ENCODE results near the gene PRKAR1B. TPM values are rescaled to one million over a fixed set of nuclear protein-coding genes. Genes with fewer than 3 reads are reported as not detected.

PRKAR1B gene
- total and polyA plus RNA-seq, 10 donors = 9.9 to 39.5 (median 23.5) TPM

- TF ChIP-seq POLR2AphosphoS5 (IDR thresholded peaks at IDR 0.05) (no peak), POLR2A (IDR thresholded peaks at IDR 0.05) (no peak), CTCF (IDR thresholded peaks at IDR 0.05 in 8 of 11, conservative IDR thresholded peaks at IDR 0.05 in 3 of 11) (no peak)
- H3K9me3 ChIP-seq = no peaks in the 10 kb centered on the region
- H3K4me3 ChIP-seq = no peak overlapping the region
- 93 to 95% (median 94%) methylated on average over 30 to 36 of the region's 36 CpGs for WGBS, 5 donors
- no peak overlapping the region for H3K27ac ChIP-seq
- DNase-seq = no peak
- H3K27me3 ChIP-seq (replicated peaks in 1 of 7) = no peaks in the 10 kb centered on the region
- H3K4me1 ChIP-seq = peaks cover 0 to under 1% (median 0%) of the 10 kb centered on the region in 6 donors
- intact Hi-C loops (cut with DNase I; ENCODE audit: low total_unique reads) = no loop called here
- H3K36me3 ChIP-seq = peaks cover 0 to 27% (median 0%) of the 10 kb centered on the region in 6 donors
Measured at GRCh38 chr7:573269-573932, 153.7 kb downstream of the PRKAR1B start.

- WGBS, 5 donors = 86 to 94% (median 92%) methylated on average over 45 of the region's 45 CpGs
- intact Hi-C loops (cut with DNase I; ENCODE audit: low total_unique reads) = no loop called here
- H3K4me1 ChIP-seq = peaks cover 0 to 4% (median 0%) of the 10 kb centered on the region in 6 donors
- no peak overlapping the region for H3K4me3 ChIP-seq
- no peaks in the 10 kb centered on the region for H3K9me3 ChIP-seq
- no peak overlapping the region for H3K27ac ChIP-seq
- H3K27me3 ChIP-seq (replicated peaks in 1 of 7) = no peaks in the 10 kb centered on the region
- DNase-seq = no peak
- H3K36me3 ChIP-seq = peaks cover 0 to 19% (median 0%) of the 10 kb centered on the region in 6 donors
- no peak for TF ChIP-seq POLR2AphosphoS5 (IDR thresholded peaks at IDR 0.05)
- TF ChIP-seq CTCF (IDR thresholded peaks at IDR 0.05 in 8 of 11, conservative IDR thresholded peaks at IDR 0.05 in 3 of 11) = no peak
- TF ChIP-seq POLR2A (IDR thresholded peaks at IDR 0.05) = no peak
Measured at GRCh38 chr7:572416-573268, 154.4 kb downstream of the PRKAR1B start.

- Histone ChIP-seq H3K4me3 (no peak overlapping the region), H3K9me3 (no peaks in the 10 kb centered on the region), H3K4me1 (peaks cover 0 to 4% (median 0%) of the 10 kb centered on the region in 6 donors), H3K27ac (no peak overlapping the region), H3K27me3 (replicated peaks in 1 of 7) (no peaks in the 10 kb centered on the region), H3K36me3 (peaks cover 0 to 14% (median 0%) of the 10 kb centered on the region in 6 donors)
- intact Hi-C loops (cut with DNase I; ENCODE audit: low total_unique reads) = no loop called here
- TF ChIP-seq POLR2AphosphoS5 (IDR thresholded peaks at IDR 0.05) = no peak
- DNase-seq = no peak
- WGBS, 5 donors = 95 to 98% (median 96%) methylated on average over 21 to 38 of the region's 38 CpGs
Measured at GRCh38 chr7:571718-572415, 155.2 kb downstream of the PRKAR1B start.

GRCh38 chr7:571096-571717 lies 155.9 kb downstream of the PRKAR1B start:
- Histone ChIP-seq H3K4me3 (no peak overlapping the region), H3K27ac (no peak overlapping the region), H3K36me3 (peaks cover 0 to 14% (median 0%) of the 10 kb centered on the region in 6 donors), H3K4me1 (peaks cover 0 to 4% (median 0%) of the 10 kb centered on the region in 6 donors), H3K9me3 (no peaks in the 10 kb centered on the region), H3K27me3 (replicated peaks in 1 of 7) (no peaks in the 10 kb centered on the region)
- no peak for DNase-seq
- TF ChIP-seq CTCF (IDR thresholded peaks at IDR 0.05 in 8 of 11, conservative IDR thresholded peaks at IDR 0.05 in 3 of 11) (no peak), POLR2A (IDR thresholded peaks at IDR 0.05) (no peak), POLR2AphosphoS5 (IDR thresholded peaks at IDR 0.05) (no peak)
- 91 to 94% (median 93%) methylated on average over 31 to 33 of the region's 33 CpGs for WGBS, 5 donors
- intact Hi-C loops (cut with DNase I; ENCODE audit: low total_unique reads) = no loop called here
